Prostate gland (tissue), 2 donors: Measurements from ENCODE around the gene TTC29.

Experiments used
- CTCF ChIP-seq, 4 experiments: fragments of 200-600 bp in 2 of 4; fragments of 450-650 bp in 2 of 4; sonication (generic) in 2 of 4; IDR thresholded peaks; 1 replicate in 3 of 4; 2 replicates in 1 of 4; pipeline ENCODE4 v1.5.1; 2016 to 2019; ENCODE audit warnings: antibody characterized with exemption in 4 of 4, mild to moderate bottlenecking in 2 of 4, moderate library complexity in 2 of 4
- POLR2A ChIP-seq: fragments of 450-650 bp; IDR thresholded peaks from one replicate; pipeline ENCODE4 v1.6.1; 2016; ENCODE audit warnings: antibody characterized with exemption, mild to moderate bottlenecking
- POLR2AphosphoS5 ChIP-seq: sonication (generic); formaldehyde crosslinking; IDR thresholded peaks from one replicate; pipeline ENCODE4 v1.6.1; 2017; ENCODE audit warnings: antibody characterized with exemption

DNA sequence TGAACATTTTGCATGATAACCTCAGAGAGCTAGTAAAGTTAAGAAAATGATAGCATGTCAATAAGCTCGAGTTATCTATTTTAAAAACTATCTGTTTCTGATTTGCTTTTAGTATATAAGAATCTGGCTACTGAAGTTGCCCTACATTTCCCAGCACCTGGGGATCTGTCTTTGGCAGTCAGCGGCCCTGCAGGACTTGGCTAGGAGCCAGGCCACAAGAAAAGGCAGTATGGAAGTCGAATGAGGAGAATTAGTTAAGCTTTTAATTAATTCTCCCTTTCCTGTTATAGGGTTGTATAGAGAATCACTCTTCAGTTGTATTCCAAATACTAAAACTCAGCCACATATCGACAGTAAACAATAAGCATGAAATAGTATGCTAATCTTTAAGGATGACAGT, 284.3 kb downstream of the TTC29 start:
- TF ChIP-seq POLR2AphosphoS5 (no peak), CTCF (IDR thresholded peaks at IDR 0.05) (no peak), POLR2A (no peak)
